Inferior parietal cortex (tissue), 1 donor: ENCODE results near the gene STX11.
"Not testable (repeated sequence)": the region's sequence is repeated elsewhere in the genome, so short reads cannot be mapped to it uniquely, and the experiment has no call there.

Experiments used
- DNase-seq: peaks from one replicate; pipeline ENCODE4 v3.0.0-alpha.2; 2016; ENCODE audit errors: extremely low spot score

STX11 gene

DNA sequence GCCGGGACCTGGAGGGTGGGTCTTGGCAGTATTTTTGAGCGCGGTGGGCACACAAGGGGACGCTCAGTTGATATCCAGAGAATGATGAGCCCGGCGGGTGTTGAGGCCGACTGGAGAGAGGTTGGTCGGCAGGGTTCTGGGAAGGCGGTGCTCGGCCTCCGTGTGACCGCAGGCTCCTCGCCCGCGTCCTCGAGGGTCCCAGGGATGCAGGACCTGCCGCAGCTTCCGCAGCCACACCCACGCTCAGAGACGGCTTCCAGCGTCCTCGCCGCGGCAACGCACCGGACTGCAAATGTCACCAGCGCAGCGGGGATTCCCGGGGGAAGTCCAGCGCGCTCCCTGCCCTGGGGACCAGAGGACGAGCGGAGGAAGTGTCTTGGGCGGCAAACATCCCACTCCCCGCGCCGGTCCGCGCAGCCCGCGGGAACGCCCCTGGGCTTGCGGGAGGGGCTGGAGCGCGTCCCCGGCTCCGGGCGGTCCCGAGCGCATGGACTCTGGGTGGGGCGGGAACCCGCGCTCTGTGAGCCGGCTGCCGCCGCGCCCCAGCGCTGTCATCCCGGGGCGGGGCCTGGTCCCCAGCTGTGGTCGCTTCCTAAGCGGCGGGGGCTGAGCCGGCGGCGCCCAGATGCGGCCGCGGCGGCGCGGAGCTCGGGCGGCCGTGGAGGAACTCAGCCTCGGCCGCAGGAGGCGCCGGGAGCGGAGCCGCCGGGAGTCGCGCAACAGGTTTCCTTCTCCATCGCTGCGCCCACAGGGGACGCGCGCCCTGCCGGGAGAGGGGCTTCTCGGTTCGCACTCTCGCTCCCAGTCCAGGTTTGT, at the start of gene STX11:
TSS of gene STX11 (plus strand) at position 624 of the 816 bp plus-strand sequence. CDS start 36,111 bp downstream, outside the sequence.
- no peak for DNase-seq

DNA sequence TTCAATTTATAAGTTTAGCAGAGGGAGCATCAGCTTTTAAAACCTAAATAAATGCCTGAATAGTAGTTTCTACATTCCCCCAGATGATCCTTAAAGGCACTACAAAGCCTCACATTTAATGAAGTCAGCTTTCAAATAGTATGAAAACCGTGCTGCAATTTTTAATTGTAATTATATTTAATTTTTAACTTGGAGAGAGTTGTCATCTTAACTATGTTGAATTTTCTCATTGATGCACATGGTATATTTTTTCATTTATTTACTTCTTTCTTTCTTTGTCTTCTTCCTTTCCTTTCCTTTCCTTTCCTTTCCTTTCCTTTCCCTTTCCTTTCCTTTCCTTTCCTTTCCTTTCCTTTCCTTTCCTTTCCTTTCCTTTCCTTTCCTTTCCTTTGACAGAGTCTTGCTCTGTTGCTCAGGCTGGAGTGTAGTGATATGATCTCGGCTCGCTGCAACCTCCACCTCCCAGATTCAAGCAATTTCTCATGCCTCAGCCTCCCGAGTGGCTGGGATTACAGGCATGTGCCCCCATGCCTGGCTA, 47.2 kb upstream of the STX11 start:
- no peak for DNase-seq

DNA sequence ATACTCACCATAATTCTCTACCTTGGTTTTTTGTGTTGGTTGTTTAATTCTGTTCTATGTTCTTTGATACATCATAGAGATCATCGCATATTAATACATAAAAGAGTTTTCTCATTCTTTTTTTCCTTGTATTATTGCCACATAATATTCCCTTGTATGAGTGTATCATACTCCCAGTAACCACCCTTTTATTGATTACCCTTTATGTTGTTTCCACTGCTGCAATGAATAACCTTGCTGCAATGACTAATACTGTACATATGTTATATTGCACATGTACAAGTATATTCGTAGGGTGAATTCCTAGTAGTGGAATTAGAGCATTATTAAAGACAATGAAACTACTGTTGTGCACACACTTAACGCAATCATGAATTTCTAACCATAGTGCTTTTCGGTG, 45.8 kb upstream of the STX11 start:
- no peak for DNase-seq

DNA sequence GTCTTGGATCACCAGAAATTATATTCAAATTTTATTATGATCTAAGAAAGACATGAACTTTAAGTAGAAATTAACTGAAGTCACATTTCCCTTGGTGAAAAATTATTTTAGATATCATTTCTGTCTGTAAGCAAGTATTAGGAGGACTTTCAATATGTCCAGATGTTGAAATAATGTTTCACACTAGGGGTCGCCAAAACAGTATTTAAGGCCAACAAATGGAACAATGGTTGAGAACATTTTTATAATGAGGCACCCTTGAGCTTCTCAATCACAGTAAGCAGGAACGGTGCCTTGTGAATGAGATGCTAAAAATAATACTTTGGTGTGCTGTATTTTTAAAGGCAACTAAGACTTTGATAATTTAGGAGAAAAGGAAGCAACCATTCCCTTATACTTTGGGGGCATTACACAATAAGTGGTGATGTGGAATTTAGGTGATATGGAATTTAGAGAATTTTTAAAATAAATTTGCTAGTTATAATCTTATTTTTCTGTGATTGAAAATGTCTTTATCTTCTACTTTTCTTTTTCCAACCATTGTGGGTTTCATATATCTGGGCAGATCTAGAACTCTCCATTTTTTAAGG, 45.3 kb upstream of the STX11 start:
- DNase-seq = peak; percentile 85

DNA sequence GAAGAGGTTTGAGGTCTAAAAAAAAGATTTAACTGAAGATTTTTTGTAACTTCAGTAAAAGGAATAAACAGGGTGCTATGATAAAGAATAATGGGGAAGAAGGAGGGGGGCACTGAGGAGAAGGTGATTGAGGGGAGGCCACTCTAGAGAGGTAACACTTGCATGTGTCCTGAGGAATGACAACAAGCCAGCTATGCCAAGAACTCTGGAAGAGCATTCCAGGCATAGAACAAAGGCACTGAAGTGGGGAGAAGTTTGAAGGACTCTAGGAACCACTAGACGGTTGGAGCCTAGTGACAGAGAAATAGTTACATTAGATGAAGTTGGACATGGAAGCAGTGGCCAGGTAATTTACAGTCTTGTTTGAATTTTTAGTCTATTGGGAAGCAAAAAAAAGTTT, 44.1 kb upstream of the STX11 start:
- DNase-seq = no peak

DNA sequence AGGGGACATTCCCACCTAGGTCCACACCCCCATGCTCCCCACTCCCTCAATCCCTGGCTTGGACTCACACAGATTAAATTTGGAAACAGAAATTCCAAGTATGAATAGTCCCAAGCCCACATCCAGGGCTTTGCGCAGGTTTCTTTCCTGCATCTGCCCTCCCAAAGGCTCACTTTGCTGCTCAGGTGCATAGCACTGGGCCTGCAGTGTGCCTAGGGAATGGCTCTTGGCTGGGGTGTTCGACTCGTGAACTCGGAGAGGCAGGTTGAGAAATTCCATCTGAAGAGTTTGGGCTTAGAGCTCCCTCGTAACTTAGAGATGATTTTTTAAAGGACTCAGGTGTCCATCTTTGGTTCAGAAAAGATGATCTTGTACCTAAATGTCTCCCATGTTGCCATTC, 40.1 kb upstream of the STX11 start:
- DNase-seq = no peak

DNA sequence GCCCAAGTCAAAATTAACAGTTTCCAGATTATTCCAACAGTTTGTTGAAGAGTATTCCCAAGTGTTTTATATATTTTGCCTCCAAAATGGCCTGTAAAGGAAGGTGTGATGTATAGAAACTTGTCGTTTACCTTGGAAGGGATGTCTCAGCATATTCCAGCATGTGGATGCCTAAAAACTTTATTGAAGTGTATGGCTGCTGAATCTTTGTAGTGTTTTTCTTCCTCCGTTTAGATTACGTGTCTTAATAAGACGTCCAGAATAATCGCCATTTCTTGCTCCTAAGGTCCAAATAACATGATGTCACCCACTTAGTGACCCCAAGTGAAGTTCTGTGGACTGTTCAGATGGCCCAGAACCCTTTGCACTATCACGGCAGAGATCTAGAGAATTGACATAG, 37.0 kb upstream of the STX11 start:
- DNase-seq = no peak

DNA sequence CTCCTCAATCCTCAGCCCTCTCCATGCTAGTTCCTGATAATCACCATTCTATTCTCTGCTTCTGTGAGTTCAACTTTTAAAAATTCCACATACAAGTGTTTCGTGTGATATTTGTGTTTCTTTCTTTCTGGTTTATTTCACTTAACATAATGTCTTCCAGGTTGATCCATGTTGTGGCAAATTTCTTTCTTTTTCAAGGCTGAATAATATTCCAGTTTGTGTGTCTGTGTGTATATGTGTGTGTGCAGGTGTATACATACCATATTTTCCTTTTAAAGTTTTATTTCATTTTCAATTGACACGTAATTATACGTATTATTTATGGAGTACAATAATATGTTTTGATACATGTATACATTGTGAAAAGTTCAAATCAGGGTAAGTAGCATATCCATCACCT, 35.1 kb upstream of the STX11 start:
- DNase-seq = no peak

DNA sequence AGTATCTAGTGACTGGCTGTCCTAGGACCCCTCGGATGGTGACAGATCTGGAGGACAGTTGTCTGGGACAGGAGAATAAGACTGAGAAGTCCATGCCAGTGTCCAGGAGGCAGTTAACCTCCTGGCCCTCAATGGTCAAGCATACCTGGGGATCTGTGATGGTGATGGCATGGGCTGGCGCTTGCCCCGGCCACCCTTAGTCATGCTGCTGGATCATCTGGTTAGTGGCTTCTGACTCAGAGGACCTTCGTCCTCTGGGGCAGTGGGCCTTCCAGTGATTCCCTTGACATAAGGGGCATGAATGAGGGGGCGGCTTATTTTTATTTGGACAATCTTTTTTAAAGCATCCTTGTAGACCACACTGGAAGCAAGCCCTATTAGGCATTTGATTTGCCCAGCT, 30.9 kb upstream of the STX11 start:
- DNase-seq = no peak

DNA sequence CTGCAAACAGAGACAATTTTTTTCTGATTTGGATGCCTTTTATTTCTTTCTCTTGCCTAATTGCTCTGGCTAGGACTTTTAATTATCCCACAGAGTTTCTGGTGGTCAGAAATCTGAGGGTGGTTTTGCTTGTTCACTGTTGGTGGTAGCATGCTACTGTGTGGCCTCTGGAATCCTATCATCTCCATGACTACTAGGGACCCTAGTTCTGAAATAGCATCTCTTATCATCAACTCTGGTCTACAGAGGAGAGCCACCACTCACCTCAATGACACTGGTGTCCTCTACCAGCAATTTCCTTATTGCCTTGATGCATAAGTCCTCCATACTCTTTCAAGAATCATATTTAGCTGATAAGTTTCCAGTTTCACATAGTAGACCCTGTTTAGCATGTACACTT, 27.5 kb upstream of the STX11 start:
- DNase-seq = no peak

DNA sequence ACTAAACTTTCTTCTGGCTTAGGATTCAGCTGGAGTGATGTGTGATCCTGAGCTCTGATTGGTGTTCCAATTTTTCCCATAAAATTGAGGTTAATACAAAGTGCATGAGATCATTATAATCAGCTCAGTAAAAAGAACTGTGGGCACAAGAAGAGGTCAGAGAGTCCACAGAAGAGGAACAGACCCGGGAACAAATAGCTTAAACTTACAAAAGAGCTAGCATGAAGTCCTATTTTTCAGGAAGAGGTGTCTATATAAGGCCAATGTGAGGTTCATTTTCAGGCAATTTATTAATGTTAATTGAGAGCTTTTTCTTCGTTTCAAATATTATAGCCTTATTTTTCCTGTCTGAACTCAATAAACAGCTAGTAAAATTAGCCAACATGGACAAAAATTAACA, 26.9 kb upstream of the STX11 start:
- DNase-seq = no peak

DNA sequence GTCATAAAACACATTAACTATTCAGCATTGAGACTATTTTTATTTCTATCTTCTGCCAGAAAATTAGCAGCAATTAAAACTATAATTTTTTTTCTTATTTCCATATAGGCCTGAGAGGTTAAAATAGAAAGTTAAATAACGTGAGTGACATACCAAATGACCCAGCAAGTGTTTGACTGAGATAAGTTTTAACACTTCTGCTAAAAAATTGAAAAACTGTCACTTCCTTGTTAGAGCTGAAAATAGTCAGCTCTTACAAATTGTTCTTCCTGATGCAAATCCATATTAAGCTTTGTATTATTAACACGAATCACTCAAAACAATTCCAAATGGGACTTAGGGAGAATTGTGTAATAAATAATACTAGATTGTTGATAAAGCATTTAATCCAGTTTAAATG, 26.5 kb upstream of the STX11 start:
- DNase-seq = no peak

DNA sequence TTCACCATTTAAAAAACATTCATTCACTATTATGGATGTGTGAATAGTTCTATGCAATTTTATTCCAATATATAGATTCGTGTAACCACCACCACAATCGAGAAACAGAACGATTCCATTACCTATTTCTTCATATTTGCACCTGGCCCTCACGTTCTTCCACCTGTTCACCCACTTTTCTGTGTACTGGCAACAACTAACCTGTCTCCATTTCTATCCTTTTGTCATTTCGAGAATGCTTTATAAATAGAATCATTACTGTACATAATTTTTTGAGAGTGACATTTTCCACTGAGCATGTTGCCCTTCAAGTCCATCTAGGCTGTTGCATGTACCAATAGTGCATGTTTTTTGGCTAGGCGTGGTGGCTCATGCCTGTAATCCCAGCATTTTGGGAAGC, 23.2 kb upstream of the STX11 start:
- DNase-seq = no peak

DNA sequence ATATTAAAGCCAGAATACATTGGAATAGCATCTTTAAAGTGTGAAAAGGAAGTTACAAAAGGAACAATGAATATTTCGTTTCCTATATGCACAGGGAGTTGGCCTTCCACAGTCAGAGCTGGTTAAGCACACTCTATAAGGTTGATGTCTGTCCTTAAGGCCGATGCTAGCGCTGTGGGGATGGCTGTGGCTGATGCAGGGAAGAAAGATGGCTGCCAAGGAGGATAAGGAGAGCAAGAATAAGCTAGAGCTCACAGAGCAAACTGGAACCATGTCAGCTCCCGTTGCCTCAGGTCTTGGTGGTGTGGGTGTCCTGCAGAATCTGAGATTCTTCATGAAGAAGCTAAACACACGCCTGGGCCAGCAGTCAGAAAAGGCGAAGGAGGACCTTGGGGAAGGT, 20.8 kb upstream of the STX11 start:
- no peak for DNase-seq

DNA sequence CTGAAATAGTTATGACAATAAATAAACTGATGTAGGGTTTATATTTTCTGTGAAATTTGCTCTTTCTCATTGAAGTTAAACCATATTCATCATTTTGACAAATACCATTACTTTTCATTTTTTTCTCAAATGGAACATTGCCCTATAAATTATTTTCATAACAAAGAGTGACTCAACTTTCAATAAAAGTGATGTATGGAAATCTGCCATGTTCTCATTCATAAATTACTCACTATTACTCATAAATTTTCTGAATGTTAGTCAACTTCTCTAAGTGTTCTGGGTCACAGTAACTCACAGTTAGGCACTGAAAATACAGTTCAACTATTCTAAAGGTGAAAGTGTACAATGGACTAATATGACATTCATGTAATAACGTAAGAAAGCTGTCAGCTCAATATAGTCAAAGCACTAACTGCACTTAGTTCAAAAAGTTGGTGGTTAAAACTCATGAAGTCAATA, 19.0 kb upstream of the STX11 start:
- no peak for DNase-seq

DNA sequence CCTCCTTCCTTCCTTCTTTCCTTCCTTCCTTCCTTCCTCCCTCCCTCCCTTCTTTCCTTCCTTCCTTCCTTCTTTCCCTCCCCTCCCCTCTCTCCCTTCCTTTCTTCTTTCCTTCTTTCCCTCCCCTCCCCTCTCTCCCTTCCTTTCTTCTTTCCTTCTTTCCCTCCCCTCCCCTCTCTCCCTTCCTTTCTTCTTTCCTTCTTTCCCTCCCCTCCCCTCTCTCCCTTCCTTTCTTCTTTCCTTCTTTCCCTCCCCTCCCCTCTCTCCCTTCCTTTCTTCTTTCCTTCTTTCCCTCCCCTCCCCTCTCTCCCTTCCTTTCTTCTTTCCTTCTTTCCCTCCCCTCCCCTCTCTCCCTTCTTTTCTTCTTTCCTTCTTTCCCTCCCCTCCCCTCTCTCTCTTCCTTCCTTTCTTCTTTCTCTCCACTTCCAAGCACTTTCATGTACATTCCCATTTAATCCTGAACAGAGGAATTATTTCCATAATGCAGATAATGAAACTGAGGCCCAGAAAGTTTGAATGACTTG, 18.1 kb upstream of the STX11 start:
- not testable (repeated sequence) for DNase-seq

DNA sequence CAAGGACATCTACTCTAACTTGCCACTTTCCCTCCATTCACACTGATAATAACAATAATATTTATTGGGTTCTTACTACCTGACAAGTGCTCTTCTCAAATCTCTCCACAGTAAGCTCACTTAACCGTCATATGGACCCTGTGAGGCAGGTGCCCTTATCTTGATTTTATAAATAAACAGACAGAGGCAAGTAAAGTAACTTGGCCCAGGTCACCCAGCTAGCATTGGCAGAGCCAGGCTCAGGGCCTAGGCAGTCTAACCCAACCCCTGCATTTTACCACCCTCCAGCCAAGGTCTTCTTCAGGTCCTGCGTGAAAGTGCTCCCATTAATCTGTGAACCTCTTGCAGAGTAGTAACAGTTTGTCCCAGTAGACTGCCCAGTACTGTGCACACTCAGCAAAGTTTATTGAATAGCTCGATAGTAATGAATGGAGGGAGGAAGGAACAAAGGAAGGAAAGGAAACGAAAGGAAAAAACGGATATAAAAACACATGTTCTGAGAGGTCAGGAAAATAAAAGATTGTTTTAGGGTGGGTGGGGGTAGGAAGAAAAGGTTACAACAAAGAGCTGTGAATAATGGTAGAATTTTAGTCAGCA, 17.0 kb upstream of the STX11 start:
- no peak for DNase-seq

DNA sequence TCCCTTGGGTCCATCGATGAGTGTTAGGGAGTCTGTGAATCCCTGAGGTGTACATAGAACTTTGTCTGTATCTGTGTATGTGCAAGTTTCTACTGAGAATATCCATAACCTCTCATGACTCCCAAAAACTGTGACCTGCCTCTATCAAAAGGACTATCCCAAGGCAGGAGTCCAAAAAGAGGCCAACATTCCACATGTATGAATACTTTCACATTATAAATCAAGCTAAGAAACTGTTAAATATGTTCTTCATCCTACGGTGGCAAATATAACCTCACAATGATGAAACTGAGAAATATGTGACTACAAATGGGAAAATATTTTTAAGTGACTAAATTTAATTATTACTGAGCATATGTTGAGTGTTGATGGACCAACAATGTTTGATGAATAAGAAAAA, 16.1 kb upstream of the STX11 start:
- no peak for DNase-seq

DNA sequence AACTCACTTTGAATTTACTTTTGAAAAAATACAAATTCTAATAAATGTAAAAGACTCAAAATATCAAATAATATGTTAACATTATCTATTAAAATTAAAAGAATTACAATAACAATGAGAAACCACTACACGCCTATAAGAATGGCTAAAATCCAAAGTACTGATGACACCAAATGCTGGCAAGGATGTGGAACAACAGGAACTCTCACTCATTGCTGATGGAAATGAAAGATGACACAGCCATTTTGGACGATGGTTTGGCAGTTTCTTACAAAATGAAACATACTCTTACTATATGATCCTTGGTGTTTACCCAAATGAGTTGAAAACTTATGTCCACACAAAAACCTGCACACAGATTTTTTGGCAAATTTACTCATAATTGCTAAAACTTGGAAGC, 15.6 kb upstream of the STX11 start:
- DNase-seq = no peak

DNA sequence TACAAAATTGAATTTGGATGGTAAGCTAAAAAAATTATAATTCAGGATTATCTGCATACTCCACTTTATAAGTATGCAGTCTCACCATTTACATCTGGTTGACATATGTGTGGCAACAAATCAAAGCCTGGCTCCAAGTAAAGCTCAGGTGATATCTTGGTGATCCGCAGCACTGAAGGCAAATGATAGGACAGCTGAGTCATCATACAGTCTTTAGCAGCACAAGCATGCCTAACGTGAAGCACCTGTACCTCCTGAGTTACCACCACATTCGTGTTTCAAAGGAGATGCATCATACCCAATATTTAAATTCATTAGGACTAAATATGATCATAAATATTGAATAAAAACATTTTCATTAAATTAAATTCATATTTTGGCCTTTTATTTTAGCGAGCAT, 11.8 kb upstream of the STX11 start:
- DNase-seq = no peak

DNA sequence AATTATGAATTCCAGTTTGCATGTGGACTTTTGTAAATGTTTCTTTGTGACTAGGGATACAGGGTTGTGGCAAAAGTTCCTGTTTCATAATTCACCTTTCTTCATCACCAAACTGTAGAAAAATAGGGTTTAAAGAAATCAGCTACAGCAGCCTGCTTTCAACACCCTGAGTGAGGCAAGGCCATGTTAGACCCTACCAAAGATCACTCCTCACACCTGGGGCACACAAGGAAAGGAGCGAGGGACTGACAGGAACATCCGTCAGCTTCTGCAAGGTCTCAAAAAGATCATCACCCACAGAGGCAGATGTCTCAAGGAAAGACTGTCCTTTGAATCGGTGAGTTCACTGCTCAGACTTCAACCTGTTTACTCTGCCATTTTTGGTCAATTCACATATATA, 10.5 kb upstream of the STX11 start:
- no peak for DNase-seq

DNA sequence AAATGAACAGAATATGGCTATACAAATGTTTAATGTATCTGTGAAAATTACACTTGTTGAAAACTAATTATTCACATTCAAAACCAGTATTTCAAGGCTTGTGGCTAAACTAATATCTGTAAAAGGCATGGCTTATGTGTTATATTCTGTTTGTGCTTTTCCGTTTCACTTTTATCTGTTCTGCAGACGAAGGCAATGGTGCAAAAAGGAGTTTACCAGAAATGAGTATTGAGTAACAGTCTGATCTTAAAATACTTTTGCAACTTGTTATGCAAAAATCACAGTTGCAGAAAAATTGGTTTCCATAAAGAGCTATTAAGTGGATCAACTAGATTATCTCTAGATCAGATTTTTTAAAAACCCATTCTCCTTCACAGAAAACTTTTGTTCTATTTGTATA, 9.4 kb upstream of the STX11 start:
- no peak for DNase-seq

DNA sequence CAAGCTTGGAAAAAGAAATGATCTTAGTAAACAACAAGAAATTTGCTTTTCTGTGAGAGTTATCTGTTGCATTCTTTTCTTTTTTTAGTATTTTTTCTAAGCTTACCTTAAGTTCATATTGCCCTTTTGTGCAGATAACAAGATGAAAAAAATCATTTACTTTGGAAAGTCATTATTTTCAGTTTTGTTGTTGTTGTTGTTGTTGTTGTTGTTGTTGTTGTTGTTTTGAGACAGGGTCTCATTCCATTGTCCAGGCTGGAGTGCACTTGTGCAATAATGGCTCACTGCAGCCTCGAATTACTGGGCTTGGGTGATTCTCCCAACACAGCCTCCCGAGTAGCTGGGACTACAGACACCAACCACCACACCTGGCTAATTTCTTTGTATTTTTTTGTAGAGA, 8.8 kb upstream of the STX11 start:
- DNase-seq = no peak
